Vagina (tissue), 2 donors: ENCODE results near the gene FLNA. TPM values are rescaled to one million over a fixed set of nuclear protein-coding genes. Genes with fewer than 3 reads are reported as not detected.

Experiments used
- DNase-seq, 2 donors: peaks; one replicate each; pipeline ENCODE4 v3.0.0-alpha.2; 2017; ENCODE audit errors: extremely low spot score in 2 of 2
- H3K27ac ChIP-seq: fragments of 200-600 bp; sonication (generic); one replicate; pipeline ENCODE4 v1.5.1; 2019
- H3K27me3 ChIP-seq: fragments of 200-600 bp; sonication (generic); one replicate; pipeline ENCODE4 v1.5.1; 2019
- H3K36me3 ChIP-seq, 2 donors: fragments of 200-600 bp; sonication (generic); one replicate each; pipeline ENCODE4 v1.5.1; 2017 to 2019
- H3K4me1 ChIP-seq: fragments of 200-600 bp; sonication (generic); one replicate; pipeline ENCODE4 v1.5.1; 2019
- H3K4me3 ChIP-seq, 2 donors: fragments of 200-600 bp; sonication (generic); 1 replicate in 1 of 2; 2 replicates in 1 of 2; pipeline ENCODE4 v1.5.1; 2016 to 2019
- H3K9me3 ChIP-seq: fragments of 200-600 bp; sonication (generic); one replicate; pipeline ENCODE4 v1.5.1; 2019
- POLR2A ChIP-seq, 2 donors: fragments of 450-650 bp; IDR thresholded peaks; one replicate each; pipeline ENCODE4 v1.6.1; 2017; ENCODE audit warnings: antibody characterized with exemption in 2 of 2, mild to moderate bottlenecking in 2 of 2, moderate library complexity in 2 of 2
- POLR2AphosphoS5 ChIP-seq, 2 donors: sonication (generic); formaldehyde crosslinking; IDR thresholded peaks; one replicate each; pipeline ENCODE4 v1.9.0; 2017; ENCODE audit warnings: antibody characterized with exemption in 2 of 2, mild to moderate bottlenecking in 2 of 2, low read depth in 1 of 2; ENCODE audit not compliant: insufficient read depth in 1 of 2
- intact Hi-C: fragments of 100-400 bp; cut with DNase I; formaldehyde crosslinking; loops from one replicate; pipeline ENCODE4 v1.15.1; 2023
- total RNA-seq: library from RNA; depleted of rRNA; stranded (reverse); fragments of >200 nt; gene quantifications from one replicate; pipeline ENCODE4 v1.2.3, GENCODE V29; 2016
- TF ChIP-seq, protein P1 (sequence below), 3 experiments: fragments of 450-650 bp in 2 of 3; fragments of 200-600 bp in 1 of 3; sonication (generic) in 1 of 3; IDR thresholded peaks; one replicate each; pipeline ENCODE4 v1.5.1; 2017 to 2019; ENCODE audit warnings: antibody characterized with exemption in 3 of 3, mild to moderate bottlenecking in 2 of 3, moderate library complexity in 2 of 3

Gene FLNA
- total RNA-seq, 1 donor from 2014 or later = 1,247 TPM

DNA sequence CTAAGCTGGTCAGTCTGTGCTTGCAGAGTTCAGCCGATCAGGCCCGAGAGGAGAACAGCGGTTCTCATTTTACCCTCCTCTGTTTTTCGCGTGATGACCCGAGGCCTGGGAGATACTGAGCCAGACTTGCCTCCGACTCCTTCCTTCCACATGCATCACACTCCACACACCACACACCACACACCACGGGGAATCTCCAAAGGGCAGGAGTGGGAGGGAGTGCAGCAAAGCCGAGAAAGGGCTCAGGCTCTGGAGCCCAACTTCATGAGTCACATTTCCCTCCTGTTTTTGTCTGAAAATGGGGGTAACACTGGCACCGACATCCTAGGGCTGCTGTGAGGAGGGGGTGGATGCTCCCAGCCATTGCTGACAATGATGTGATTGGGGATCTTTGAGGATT is 39.9 kb downstream of the FLNA start:
- no peak for DNase-seq
- H3K27me3 ChIP-seq = no peaks in the 10 kb centered on the region
- no peaks in the 10 kb centered on the region for H3K36me3 ChIP-seq
- no peaks in the 10 kb centered on the region for H3K9me3 ChIP-seq
- no peak overlapping the region for H3K27ac ChIP-seq
- intact Hi-C loops = no loop called here
- no peak for TF ChIP-seq POLR2AphosphoS5 (IDR thresholded peaks at IDR 0.05; ENCODE audit: insufficient read depth in 1 of 2, low read depth in 1 of 2)
- no peaks in the 10 kb centered on the region for H3K4me1 ChIP-seq
- H3K4me3 ChIP-seq = no peak overlapping the region

DNA sequence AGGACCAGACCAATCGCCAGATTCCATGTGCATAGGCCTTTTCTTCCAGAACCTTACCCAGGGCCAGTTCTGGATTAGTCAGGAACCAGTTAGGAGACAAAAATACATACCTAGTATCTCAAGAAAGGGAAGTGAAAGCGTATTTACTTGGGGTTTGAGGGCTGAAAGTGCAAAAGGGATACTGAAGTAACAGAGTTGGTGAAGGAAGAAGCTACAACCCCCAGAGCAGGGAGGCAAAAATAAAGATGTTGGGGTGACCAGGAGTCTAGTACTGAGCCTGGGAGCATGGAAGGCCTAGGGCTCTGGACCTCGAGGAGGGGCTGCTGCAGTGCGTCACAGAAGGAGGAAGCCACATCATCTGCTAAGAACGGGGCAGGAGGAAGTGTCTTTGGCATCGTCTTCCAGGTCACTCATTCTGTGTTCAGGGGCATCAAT is 40.6 kb downstream of the FLNA start:
- Histone ChIP-seq H3K4me1 (no peaks in the 10 kb centered on the region), H3K9me3 (no peaks in the 10 kb centered on the region), H3K27ac (no peak overlapping the region), H3K27me3 (no peaks in the 10 kb centered on the region), H3K36me3 (no peaks in the 10 kb centered on the region), H3K4me3 (no peak overlapping the region)
- TF ChIP-seq POLR2AphosphoS5 (IDR thresholded peaks at IDR 0.05; ENCODE audit: insufficient read depth in 1 of 2, low read depth in 1 of 2) (no peak), POLR2A (IDR thresholded peaks at IDR 0.05) (no peak)
- TF ChIP-seq, protein P1, sequence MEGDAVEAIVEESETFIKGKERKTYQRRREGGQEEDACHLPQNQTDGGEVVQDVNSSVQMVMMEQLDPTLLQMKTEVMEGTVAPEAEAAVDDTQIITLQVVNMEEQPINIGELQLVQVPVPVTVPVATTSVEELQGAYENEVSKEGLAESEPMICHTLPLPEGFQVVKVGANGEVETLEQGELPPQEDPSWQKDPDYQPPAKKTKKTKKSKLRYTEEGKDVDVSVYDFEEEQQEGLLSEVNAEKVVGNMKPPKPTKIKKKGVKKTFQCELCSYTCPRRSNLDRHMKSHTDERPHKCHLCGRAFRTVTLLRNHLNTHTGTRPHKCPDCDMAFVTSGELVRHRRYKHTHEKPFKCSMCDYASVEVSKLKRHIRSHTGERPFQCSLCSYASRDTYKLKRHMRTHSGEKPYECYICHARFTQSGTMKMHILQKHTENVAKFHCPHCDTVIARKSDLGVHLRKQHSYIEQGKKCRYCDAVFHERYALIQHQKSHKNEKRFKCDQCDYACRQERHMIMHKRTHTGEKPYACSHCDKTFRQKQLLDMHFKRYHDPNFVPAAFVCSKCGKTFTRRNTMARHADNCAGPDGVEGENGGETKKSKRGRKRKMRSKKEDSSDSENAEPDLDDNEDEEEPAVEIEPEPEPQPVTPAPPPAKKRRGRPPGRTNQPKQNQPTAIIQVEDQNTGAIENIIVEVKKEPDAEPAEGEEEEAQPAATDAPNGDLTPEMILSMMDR (IDR thresholded peaks at IDR 0.05) = no peak
- intact Hi-C loops = no loop called here
- DNase-seq = no peak

DNA sequence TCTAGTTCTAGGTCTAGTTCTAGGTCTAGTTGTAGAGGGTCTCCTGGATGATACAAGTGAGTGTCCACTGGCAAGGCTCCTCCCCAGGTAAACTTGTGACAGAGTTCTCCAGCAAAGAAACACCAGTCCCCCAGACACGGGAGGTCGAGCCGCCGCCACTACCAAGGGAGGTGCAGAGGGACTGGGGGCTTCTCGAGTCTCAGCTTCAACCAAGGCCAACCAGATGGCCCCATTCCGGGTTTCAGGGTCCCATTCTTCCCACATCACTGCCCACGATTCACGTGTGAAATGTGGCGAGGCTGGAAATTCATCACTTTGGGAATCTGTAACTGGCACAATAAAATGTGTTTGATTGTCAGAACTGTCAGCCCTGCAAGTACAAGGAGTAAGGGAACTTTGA is 41.3 kb downstream of the FLNA start:
- DNase-seq = no peak
- Histone ChIP-seq H3K27me3 (no peaks in the 10 kb centered on the region), H3K9me3 (no peaks in the 10 kb centered on the region), H3K4me1 (no peaks in the 10 kb centered on the region), H3K4me3 (no peak overlapping the region), H3K27ac (no peak overlapping the region), H3K36me3 (no peaks in the 10 kb centered on the region)
- TF ChIP-seq POLR2AphosphoS5 (IDR thresholded peaks at IDR 0.05; ENCODE audit: insufficient read depth in 1 of 2, low read depth in 1 of 2) (no peak), POLR2A (IDR thresholded peaks at IDR 0.05) (no peak)
- TF ChIP-seq, protein P1 (IDR thresholded peaks at IDR 0.05) = no peak
- intact Hi-C loops = no loop called here

DNA sequence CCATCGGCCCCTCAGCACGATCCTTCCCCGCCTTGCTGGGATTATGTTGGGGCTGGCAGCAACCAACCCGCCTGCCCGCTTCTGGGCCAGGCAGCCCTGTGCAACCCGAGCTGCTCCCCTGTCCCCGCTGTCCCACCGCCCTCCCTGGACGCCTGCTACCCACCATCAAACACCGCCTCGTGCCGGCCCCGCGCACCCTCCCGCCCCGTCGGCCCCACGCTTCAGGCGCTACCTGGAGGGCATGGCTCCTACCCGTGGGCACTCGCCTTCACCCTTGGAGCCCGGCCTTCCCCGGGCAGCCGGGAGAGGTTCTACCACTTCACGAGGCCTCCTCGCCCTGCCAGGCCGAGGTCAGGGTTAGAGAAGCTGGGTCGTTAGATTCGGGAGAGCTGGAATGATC is 41.9 kb downstream of the FLNA start:
- Histone ChIP-seq H3K4me1 (peaks cover 2% of the 10 kb centered on the region), H3K4me3 (no peak overlapping the region), H3K27ac (no peak overlapping the region), H3K27me3 (no peaks in the 10 kb centered on the region), H3K9me3 (no peaks in the 10 kb centered on the region), H3K36me3 (no peaks in the 10 kb centered on the region)
- TF ChIP-seq POLR2AphosphoS5 (IDR thresholded peaks at IDR 0.05; ENCODE audit: insufficient read depth in 1 of 2, low read depth in 1 of 2) (no peak), POLR2A (IDR thresholded peaks at IDR 0.05) (no peak)
- TF ChIP-seq, protein P1 (IDR thresholded peaks at IDR 0.05) = no peak
- no peak for DNase-seq
- intact Hi-C loops = no loop called here

DNA sequence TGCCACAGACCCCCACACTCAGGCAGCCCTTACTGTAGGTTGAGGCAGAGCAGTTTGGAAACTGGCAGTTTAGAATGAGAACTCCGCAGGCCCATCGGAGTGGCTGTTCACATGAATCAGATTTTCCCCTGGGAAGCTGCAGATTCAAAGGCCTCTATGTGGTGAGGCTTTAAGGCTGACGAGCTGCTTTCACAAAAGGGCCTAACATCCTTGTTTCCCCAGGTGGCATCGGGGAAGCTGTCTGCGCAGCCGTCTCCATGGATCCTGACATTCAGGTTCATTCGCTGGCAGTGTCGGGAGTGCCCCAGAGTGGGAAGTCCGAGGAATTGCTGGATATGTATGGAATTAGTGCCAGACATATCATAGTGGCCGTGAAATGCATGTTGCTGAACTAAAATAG is 45.1 kb downstream of the FLNA start:
- no peak overlapping the region for H3K27ac ChIP-seq
- no peak for DNase-seq
- no peaks in the 10 kb centered on the region for H3K36me3 ChIP-seq
- TF ChIP-seq POLR2AphosphoS5 (IDR thresholded peaks at IDR 0.05; ENCODE audit: insufficient read depth in 1 of 2, low read depth in 1 of 2) (no peak), POLR2A (IDR thresholded peaks at IDR 0.05) (no peak)
- TF ChIP-seq, protein P1 (IDR thresholded peaks at IDR 0.05) = no peak
- no peaks in the 10 kb centered on the region for H3K9me3 ChIP-seq
- no peaks in the 10 kb centered on the region for H3K27me3 ChIP-seq
- H3K4me1 ChIP-seq = peaks cover 7% of the 10 kb centered on the region
- H3K4me3 ChIP-seq = no peak overlapping the region
- intact Hi-C loops = no loop called here
